Choroid plexus epithelial cell (primary cell): ENCODE results near the gene UGT1A10.

Source experiments
- DNase-seq: peaks from one replicate; pipeline ENCODE4 v3.0.0-alpha.2; 2010; ENCODE audit warnings: low read depth
- H3K4me3 ChIP-seq: 2 replicates; pipeline ENCODE4 v1.5.1; 2011; ENCODE audit warnings: low read depth, mild to moderate bottlenecking, control low read depth, low read length, moderate library complexity
- CTCF ChIP-seq: conservative IDR thresholded peaks from 2 replicates; pipeline ENCODE4 v1.5.1; 2011; ENCODE audit warnings: low read depth, mild to moderate bottlenecking, control low read depth, inconsistent platforms, low read length, moderate library complexity

UGT1A10 gene

GRCh38 chr2:233779722-233780121 is 143.5 kb downstream of the UGT1A10 start:
- DNase-seq: no peak
- no peak overlapping the region for H3K4me3 ChIP-seq
- TF ChIP-seq CTCF: no peak

- no peak for TF ChIP-seq CTCF
- no peak for DNase-seq
- no peak overlapping the region for H3K4me3 ChIP-seq
These were observed 144.5 kb downstream of the UGT1A10 start for GRCh38 chr2:233780771-233781170.

GRCh38 chr2:233789554-233789953 is 153.3 kb downstream of the UGT1A10 start:
- DNase-seq: no peak
- no peak for TF ChIP-seq CTCF
- H3K4me3 ChIP-seq: no peak overlapping the region

GRCh38 chr2:233791151-233791882 is 155.1 kb downstream of the UGT1A10 start:
- no peak for DNase-seq
- H3K4me3 ChIP-seq: no peak overlapping the region
- TF ChIP-seq CTCF: no peak

GRCh38 chr2:233791883-233792329 is 155.7 kb downstream of the UGT1A10 start:
- TF ChIP-seq CTCF: no peak

GRCh38 chr2:233792720-233793119 is 156.5 kb downstream of the UGT1A10 start:
- no peak for TF ChIP-seq CTCF
- H3K4me3 ChIP-seq: no peak overlapping the region
- no peak for DNase-seq

More at GRCh38 chr2:233791883-233792329, 155.7 kb downstream of the UGT1A10 start:
- no peak overlapping the region for H3K4me3 ChIP-seq
- DNase-seq: no peak

- no peak for TF ChIP-seq CTCF
- no peak overlapping the region for H3K4me3 ChIP-seq
- no peak for DNase-seq
These were observed 157.3 kb downstream of the UGT1A10 start for GRCh38 chr2:233793465-233794127.
